GM12801 (cell line): Measurements from ENCODE around the gene RNF5.

Source experiments
- CTCF ChIP-seq: IDR thresholded peaks from one replicate; pipeline ENCODE4 v1.5.1; 2011; ENCODE audit warnings: control low read depth; ENCODE audit not compliant: insufficient read length; ENCODE audit errors: extremely low read depth

RNF5 gene

GRCh38 chr6:32181148-32181702, 3.0 kb downstream of the RNF5 start:
- no peak for TF ChIP-seq CTCF

GRCh38 chr6:32181915-32182529, 3.8 kb downstream of the RNF5 start:
- no peak for TF ChIP-seq CTCF

- TF ChIP-seq CTCF = no peak
These were observed 4.4 kb downstream of the RNF5 start for GRCh38 chr6:32182555-32182981.

- TF ChIP-seq CTCF = no peak
These were observed 4.8 kb downstream of the RNF5 start for GRCh38 chr6:32183030-32183429.

- TF ChIP-seq CTCF = no peak
These were observed 5.4 kb downstream of the RNF5 start for GRCh38 chr6:32183483-32184083.

- no peak for TF ChIP-seq CTCF
These were observed 6.0 kb downstream of the RNF5 start, which contains the start of gene AGER for GRCh38 chr6:32184084-32184640. TSS of gene AGER (minus strand) at chr6:32184253. CDS start at chr6:32184222, 31 bp downstream.

- TF ChIP-seq CTCF = no peak
These were observed 9.0 kb downstream of the RNF5 start for GRCh38 chr6:32187009-32187709.
